Measurements from ENCODE around the gene CNR1. TPM values are rescaled to one million over a fixed set of nuclear protein-coding genes. Genes with fewer than 3 reads are reported as not detected.
A peak's percentile ranks its signal among the peaks of the same experiment; 100 is the strongest.

The CNR1 gene
- total RNA-seq, 1 donor from 2014 or later, result under 0.01 TPM

DNA sequence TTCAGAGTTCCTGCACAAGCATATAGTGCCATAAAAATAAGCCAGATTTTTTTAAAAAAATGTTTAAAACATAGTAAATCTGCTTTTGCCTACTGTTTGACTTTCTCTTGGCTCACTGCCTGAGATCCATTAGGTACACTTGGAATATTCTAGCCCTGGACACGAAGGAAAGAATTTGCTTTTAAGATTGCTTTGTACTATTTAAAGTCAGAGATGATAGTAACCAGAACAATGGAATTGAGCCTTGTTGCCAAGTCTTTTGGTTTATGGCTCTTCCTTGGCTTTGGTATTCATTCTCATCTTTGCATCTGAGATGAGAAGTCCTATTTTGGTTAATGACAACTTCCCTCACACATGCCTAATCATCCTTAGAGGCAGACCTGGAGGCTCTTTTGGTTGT is 32.4 kb downstream of the CNR1 start:
- Histone ChIP-seq H3K36me3 (ENCODE audit: control insufficient read depth, insufficient read depth, low read length) (no peaks in the 10 kb centered on the region), H3K4me3 (ENCODE audit: low read depth, low read length) (no peak overlapping the region), H3K27me3 (ENCODE audit: control insufficient read depth, insufficient read depth, low read length) (no peaks in the 10 kb centered on the region)
- FAIRE-seq (no peak), DNase-seq (ENCODE audit: low read depth) (no peak)
- TF ChIP-seq, protein P1, sequence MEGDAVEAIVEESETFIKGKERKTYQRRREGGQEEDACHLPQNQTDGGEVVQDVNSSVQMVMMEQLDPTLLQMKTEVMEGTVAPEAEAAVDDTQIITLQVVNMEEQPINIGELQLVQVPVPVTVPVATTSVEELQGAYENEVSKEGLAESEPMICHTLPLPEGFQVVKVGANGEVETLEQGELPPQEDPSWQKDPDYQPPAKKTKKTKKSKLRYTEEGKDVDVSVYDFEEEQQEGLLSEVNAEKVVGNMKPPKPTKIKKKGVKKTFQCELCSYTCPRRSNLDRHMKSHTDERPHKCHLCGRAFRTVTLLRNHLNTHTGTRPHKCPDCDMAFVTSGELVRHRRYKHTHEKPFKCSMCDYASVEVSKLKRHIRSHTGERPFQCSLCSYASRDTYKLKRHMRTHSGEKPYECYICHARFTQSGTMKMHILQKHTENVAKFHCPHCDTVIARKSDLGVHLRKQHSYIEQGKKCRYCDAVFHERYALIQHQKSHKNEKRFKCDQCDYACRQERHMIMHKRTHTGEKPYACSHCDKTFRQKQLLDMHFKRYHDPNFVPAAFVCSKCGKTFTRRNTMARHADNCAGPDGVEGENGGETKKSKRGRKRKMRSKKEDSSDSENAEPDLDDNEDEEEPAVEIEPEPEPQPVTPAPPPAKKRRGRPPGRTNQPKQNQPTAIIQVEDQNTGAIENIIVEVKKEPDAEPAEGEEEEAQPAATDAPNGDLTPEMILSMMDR (IDR thresholded peaks at IDR 0.05; ENCODE audit: insufficient read depth, low read length, severe bottlenecking), result no peak

DNA sequence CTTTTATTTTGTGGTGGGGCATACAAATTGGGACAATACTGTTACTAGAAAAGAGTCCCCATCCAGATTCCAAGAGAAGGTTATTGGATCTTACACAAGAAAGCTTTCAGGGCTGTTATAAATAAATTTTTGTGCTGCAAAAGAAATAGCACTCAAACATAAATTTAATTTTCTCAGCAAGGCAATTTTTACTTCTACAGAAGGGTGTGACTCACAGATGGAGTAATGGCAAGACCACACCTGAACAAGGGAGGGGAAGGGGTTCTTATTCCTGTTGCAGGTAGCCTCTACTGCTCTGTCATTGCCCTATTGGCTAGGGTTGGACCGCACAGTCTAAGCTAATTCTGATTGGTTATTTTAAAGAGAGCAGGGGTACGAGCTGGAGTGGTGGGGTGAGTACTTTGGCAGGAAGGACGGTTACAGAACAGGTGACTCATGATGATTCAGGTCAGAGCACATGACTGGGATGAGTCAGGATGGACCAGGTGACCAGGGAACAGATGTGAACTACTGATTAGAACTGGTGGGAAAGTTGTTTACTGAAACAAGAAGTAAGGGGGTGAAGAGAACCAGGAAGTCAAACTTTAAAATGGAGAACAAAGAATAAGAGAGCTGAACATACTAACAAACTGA is 41.1 kb downstream of the CNR1 start:
- Histone ChIP-seq H3K36me3 (ENCODE audit: control insufficient read depth, insufficient read depth, low read length) (no peaks in the 10 kb centered on the region), H3K4me3 (ENCODE audit: low read depth, low read length) (no peak overlapping the region), H3K27me3 (ENCODE audit: control insufficient read depth, insufficient read depth, low read length) (no peaks in the 10 kb centered on the region)
- FAIRE-seq (no peak), DNase-seq (ENCODE audit: low read depth) (peak; percentile 8)
- TF ChIP-seq, protein P1 (IDR thresholded peaks at IDR 0.05; ENCODE audit: insufficient read depth, low read length, severe bottlenecking), result no peak

GRCh38 chr6:88120635-88121034 is 45.5 kb downstream of the CNR1 start:
- no peaks in the 10 kb centered on the region for H3K36me3 ChIP-seq (ENCODE audit: control insufficient read depth, insufficient read depth, low read length)
- no peaks in the 10 kb centered on the region for H3K27me3 ChIP-seq (ENCODE audit: control insufficient read depth, insufficient read depth, low read length)
- DNase-seq (ENCODE audit: low read depth) (no peak), FAIRE-seq (no peak)
- TF ChIP-seq, protein P1 (IDR thresholded peaks at IDR 0.05; ENCODE audit: insufficient read depth, low read length, severe bottlenecking), result no peak
- no peak overlapping the region for H3K4me3 ChIP-seq (ENCODE audit: low read depth, low read length)

GRCh38 chr6:88119769-88120168 is 46.4 kb downstream of the CNR1 start:
- no peaks in the 10 kb centered on the region for H3K27me3 ChIP-seq (ENCODE audit: control insufficient read depth, insufficient read depth, low read length)
- H3K4me3 ChIP-seq (ENCODE audit: low read depth, low read length), result no peak overlapping the region
- TF ChIP-seq, protein P1 (IDR thresholded peaks at IDR 0.05; ENCODE audit: insufficient read depth, low read length, severe bottlenecking), result no peak
- FAIRE-seq (no peak), DNase-seq (ENCODE audit: low read depth) (no peak)
- no peaks in the 10 kb centered on the region for H3K36me3 ChIP-seq (ENCODE audit: control insufficient read depth, insufficient read depth, low read length)

DNA sequence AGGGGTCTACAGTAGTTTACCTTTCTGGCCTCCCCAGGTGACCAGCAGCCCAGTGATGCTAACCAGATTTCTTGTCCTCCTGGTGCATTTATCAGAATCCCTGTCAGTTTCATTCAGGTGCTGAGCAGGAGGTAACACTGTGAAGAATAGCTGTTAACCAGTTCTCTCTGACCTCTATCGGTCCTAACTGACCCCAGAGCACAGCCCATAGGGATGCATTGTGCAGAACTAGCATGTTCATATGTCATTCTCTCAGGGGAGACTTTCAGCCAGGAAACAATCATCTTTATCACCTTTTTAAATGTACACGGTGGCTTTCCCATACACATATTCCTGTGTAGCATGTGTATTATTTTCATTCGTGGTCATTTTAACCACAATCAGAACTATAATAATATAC is 49.9 kb downstream of the CNR1 start:
- DNase-seq (ENCODE audit: low read depth) (no peak), FAIRE-seq (no peak)
- TF ChIP-seq, protein P1 (IDR thresholded peaks at IDR 0.05; ENCODE audit: insufficient read depth, low read length, severe bottlenecking), result no peak
- Histone ChIP-seq H3K27me3 (ENCODE audit: control insufficient read depth, insufficient read depth, low read length) (no peaks in the 10 kb centered on the region), H3K36me3 (ENCODE audit: control insufficient read depth, insufficient read depth, low read length) (no peaks in the 10 kb centered on the region), H3K4me3 (ENCODE audit: low read depth, low read length) (no peak overlapping the region)

DNA sequence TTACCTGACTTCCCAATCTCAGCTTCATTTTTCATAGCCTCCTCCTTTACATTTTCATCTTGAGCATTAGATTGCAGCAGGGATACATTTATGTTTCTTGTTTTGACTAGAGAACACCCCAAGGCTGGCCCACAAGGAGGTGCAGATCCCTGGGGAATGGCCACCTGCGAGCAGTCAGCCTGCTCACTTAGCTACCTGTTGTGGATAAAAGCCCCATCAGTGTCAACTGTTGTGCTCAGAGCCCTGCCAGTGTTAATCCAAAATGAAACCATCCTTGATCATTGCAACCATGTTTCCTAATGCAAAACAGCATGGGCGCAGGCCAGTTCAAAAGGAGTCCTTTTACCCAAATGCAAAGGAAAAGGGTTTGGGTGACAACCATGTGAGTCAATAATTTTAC is 50.8 kb downstream of the CNR1 start:
- FAIRE-seq, result no peak
- TF ChIP-seq, protein P1 (IDR thresholded peaks at IDR 0.05; ENCODE audit: insufficient read depth, low read length, severe bottlenecking), result no peak

More for the DNA sequence above, 50.8 kb downstream of the CNR1 start:
- no peak for DNase-seq (ENCODE audit: low read depth)
- H3K36me3 ChIP-seq (ENCODE audit: control insufficient read depth, insufficient read depth, low read length), result no peaks in the 10 kb centered on the region
- no peak overlapping the region for H3K4me3 ChIP-seq (ENCODE audit: low read depth, low read length)
- no peaks in the 10 kb centered on the region for H3K27me3 ChIP-seq (ENCODE audit: control insufficient read depth, insufficient read depth, low read length)

Data from bronchial epithelial cell (primary cell).